ENCODE data around the gene WNK1. TPM values are rescaled to one million over a fixed set of nuclear protein-coding genes. Genes with fewer than 3 reads are reported as not detected.
A peak's percentile ranks its signal among the peaks of the same experiment; 100 is the strongest.

The WNK1 gene
- total and polyA plus RNA-seq, 11 donors = 59.9 to 373 (median 290) TPM

GRCh38 chr12:916240-916639, 163.9 kb downstream of the WNK1 start:
- intact Hi-C loops (cut with DNase I) = no loop called here
- WGBS, 4 donors = 89 to 94% (median 91%) methylated on average over 18 to 27 of the region's 27 CpGs
- no peaks in the 10 kb centered on the region for H3K27me3 ChIP-seq
- H3K4me3 ChIP-seq = no peak overlapping the region
- peaks cover under 1 to 30% (median 13%) of the 10 kb centered on the region in 12 donors for H3K4me1 ChIP-seq
- DNase-seq (peak in 1 of 5 donors; percentile 27), ATAC-seq (peak in 1 of 4 donors; percentile 39)
- TF ChIP-seq POLR2A (IDR thresholded peaks at IDR 0.05) = no peak
- TF ChIP-seq, protein P1, sequence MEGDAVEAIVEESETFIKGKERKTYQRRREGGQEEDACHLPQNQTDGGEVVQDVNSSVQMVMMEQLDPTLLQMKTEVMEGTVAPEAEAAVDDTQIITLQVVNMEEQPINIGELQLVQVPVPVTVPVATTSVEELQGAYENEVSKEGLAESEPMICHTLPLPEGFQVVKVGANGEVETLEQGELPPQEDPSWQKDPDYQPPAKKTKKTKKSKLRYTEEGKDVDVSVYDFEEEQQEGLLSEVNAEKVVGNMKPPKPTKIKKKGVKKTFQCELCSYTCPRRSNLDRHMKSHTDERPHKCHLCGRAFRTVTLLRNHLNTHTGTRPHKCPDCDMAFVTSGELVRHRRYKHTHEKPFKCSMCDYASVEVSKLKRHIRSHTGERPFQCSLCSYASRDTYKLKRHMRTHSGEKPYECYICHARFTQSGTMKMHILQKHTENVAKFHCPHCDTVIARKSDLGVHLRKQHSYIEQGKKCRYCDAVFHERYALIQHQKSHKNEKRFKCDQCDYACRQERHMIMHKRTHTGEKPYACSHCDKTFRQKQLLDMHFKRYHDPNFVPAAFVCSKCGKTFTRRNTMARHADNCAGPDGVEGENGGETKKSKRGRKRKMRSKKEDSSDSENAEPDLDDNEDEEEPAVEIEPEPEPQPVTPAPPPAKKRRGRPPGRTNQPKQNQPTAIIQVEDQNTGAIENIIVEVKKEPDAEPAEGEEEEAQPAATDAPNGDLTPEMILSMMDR (IDR thresholded peaks at IDR 0.05) = no peak
- no peak overlapping the region for H3K27ac ChIP-seq
- H3K9me3 ChIP-seq = no peaks in the 10 kb centered on the region
- peaks cover 0 to 97% (median 81%) of the 10 kb centered on the region in 9 donors for H3K36me3 ChIP-seq

GRCh38 chr12:916712-917445, 164.5 kb downstream of the WNK1 start:
- H3K27ac ChIP-seq = no peak overlapping the region

DNA sequence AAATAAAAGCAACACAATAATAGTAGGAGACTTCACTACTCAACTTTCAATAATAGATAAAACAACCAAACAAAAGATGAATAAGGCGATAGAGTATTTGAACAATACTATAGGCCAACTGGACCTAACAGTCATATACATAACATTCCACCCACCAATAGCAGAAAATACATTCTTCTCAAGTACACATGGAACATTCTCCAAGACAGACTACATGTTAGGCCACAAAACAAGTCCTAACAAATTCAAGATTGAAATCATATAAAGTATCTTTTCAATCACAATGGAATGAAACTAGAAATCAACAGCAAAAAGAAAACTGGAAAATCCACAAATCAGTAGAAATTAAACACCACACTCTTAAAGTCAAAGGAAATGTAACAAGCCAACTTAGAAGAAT, 168.3 kb downstream of the WNK1 start:
- no peak overlapping the region for H3K4me3 ChIP-seq
- peaks cover 0 to 95% (median 76%) of the 10 kb centered on the region in 9 donors for H3K36me3 ChIP-seq
- H3K9me3 ChIP-seq = no peaks in the 10 kb centered on the region
- H3K4me1 ChIP-seq = peaks cover 0 to 4% (median 0%) of the 10 kb centered on the region in 12 donors
- no peak for TF ChIP-seq POLR2A (IDR thresholded peaks at IDR 0.05)
- TF ChIP-seq, protein P1 (IDR thresholded peaks at IDR 0.05) = no peak
- intact Hi-C loops (cut with DNase I) = loop anchor here in 1 of 10 donors (10.0 kb wide), 1 partner anchor 356 kb away; no protein-coding TSS in a partner anchor
- H3K27ac ChIP-seq = no peak overlapping the region
- no peaks in the 10 kb centered on the region for H3K27me3 ChIP-seq
- no peak for ATAC-seq
- 93 to 98% (median 96%) methylated on average over 1 of the region's 1 CpG for WGBS, 4 donors
- DNase-seq = no peak

More at GRCh38 chr12:916712-917445, 164.5 kb downstream of the WNK1 start:
- Histone ChIP-seq H3K36me3 (peaks cover 0 to 97% (median 80%) of the 10 kb centered on the region in 9 donors), H3K9me3 (no peaks in the 10 kb centered on the region), H3K27me3 (no peaks in the 10 kb centered on the region), H3K4me3 (no peak overlapping the region), H3K4me1 (peaks cover 0 to 24% (median 8%) of the 10 kb centered on the region in 12 donors)
- TF ChIP-seq, protein P1 (IDR thresholded peaks at IDR 0.05) = no peak
- no peak for TF ChIP-seq POLR2A (IDR thresholded peaks at IDR 0.05)
- WGBS, 4 donors = 92 to 95% (median 93%) methylated on average over 23 of the region's 23 CpGs
- DNase-seq (no peak), ATAC-seq (no peak)
- intact Hi-C loops (cut with DNase I) = no loop called here

- ATAC-seq = no peak
These were observed 169.9 kb downstream of the WNK1 start for GRCh38 chr12:922285-922684.

More at GRCh38 chr12:922285-922684, 169.9 kb downstream of the WNK1 start:
- H3K27me3 ChIP-seq = no peaks in the 10 kb centered on the region
- intact Hi-C loops (cut with DNase I) = loop anchor here in 1 of 10 donors (10.0 kb wide), 1 partner anchor 357 kb away; no protein-coding TSS in a partner anchor
- peaks cover 0 to 95% (median 76%) of the 10 kb centered on the region in 9 donors for H3K36me3 ChIP-seq
- no peaks in the 10 kb centered on the region for H3K4me1 ChIP-seq
- no peaks in the 10 kb centered on the region for H3K9me3 ChIP-seq
- 83 to 88% (median 86%) methylated on average over 2 of the region's 2 CpGs for WGBS, 4 donors
- DNase-seq = no peak
- no peak overlapping the region for H3K4me3 ChIP-seq
- H3K27ac ChIP-seq = no peak overlapping the region
- TF ChIP-seq POLR2A (IDR thresholded peaks at IDR 0.05) = no peak
- TF ChIP-seq, protein P1 (IDR thresholded peaks at IDR 0.05) = no peak

Measured in heart left ventricle (tissue), 16 donors.